ENCODE results near the gene ERBB3.
"Not testable (repeated sequence)": the region's sequence is repeated elsewhere in the genome, so short reads cannot be mapped to it uniquely, and the experiment has no call there.

ERBB3 gene

DNA sequence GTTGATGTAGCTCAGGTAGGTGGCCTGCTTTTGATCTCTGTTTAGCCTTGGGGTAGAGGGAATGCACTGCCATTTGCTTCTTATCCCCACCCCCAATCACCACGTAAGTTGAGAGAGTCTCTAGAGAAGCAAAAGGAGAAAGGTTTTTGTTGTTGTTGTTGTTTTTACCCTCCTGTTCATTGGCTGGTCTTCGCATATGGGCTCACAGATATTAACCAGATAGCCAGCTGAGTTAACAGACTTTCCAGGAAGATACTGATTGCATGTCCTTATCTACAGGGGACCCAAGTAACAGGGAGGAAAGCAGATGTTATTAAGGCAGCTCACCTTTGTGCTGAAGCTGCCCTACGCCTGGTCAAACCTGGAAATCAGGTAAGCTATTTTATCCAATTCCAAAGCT, 27.3 kb downstream of the ERBB3 start:
- FAIRE-seq: no peak
- no peak for DNase-seq (ENCODE audit: extremely low spot score, insufficient read length, low read depth)

DNA sequence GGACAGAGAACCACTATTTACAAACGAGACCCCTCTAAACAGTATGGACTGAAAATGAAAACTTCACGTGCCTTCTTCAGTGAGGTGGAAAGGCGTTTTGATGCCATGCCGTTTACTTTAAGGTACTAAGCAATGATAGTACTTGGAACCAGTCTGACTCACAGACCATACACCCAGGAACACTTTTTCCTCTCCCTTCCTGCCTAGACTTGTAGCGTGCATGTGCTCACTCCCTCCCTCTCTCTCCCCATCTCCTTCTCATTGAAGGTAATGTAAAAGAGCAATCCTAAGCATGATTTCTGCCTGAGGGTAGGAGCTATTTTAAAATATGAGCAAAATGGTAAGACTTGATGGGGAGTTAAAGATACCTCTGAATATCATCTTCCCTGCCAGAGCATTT, 30.6 kb downstream of the ERBB3 start:
- DNase-seq (ENCODE audit: extremely low spot score, insufficient read length, low read depth) (no peak), FAIRE-seq (no peak)

DNA sequence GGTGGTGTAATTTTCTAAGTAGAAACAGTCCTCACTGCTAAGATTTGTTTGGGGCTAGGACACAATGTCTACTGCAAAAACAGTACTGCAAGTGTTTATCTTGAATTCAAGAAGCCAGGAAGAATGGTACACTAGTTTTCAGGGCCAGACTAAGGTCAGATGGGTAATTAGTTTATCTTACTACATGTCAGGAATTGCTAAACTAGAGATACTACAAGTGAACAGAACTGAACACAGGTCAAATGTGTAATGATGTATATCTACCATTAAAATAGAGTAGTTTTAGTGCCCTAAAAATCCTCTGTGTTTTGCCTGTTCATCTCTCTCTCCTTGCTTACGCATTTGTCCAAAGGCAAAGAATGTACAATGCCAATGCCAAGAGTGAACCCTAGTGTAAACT, 34.1 kb downstream of the ERBB3 start:
- DNase-seq (ENCODE audit: extremely low spot score, insufficient read length, low read depth) (no peak), FAIRE-seq (no peak)

DNA sequence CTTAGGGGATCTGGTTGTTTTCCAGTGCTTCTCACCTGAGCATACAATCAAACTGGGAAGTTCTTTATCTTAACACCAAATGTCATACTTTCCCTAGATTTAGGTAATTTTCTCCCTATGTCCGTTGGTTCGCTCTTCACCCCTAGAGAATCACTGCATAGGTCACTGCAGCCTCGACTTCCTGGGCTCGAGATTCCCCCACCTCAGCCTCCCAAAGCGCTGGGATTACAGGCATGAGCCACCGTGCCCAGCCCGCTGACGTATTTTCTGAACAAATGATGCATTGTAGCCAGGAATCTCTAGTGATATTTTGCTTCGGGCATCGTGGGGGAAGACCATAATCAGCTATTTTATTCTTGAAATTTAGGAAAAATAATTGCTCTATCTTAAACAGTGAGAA, 35.4 kb downstream of the ERBB3 start:
- FAIRE-seq: no peak
- DNase-seq (ENCODE audit: extremely low spot score, insufficient read length, low read depth): no peak

DNA sequence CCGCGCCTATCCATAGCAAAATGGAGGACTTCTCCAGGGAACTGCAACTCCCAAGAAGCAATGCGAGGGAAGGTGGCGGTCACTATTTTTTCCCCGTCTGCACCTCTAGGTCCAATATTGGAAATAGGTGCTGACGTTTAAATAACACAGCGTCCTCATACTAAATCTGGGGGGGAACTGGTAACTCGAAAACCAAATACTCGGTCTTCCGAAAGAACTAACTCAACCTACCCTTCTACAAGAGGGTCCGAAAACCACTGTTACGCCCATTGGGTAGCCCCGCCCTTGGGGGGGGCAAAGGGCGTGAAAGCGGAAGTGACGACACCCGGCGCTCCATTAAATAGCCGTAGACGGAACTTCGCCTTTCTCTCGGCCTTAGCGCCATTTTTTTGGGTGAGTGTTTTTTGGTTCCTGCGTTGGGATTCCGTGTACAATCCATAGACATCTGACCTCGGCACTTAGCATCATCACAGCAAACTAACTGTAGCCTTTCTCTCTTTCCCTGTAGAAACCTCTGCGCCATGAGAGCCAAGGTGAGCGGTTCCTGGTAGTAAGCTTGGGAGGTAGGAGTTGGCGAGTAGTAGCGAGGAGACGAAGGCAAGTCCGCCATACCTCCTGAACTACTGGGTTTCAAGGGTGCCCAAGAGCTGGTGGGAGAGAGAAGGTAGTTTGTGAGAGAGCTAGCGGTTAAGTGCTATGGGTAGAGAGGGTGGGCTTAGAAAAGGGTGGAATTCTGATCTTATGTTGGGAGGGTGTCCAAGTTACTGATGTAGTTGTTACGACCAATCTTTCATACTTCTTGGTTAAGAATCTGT, 36.5 kb downstream of the ERBB3 start, which contains the start of gene RPL41:
TSS of gene RPL41 (plus strand) at position 367 of the 815 bp plus-strand sequence.
- peak; percentile 94 for FAIRE-seq
- DNase-seq (ENCODE audit: extremely low spot score, insufficient read length, low read depth): peak; percentile 62

DNA sequence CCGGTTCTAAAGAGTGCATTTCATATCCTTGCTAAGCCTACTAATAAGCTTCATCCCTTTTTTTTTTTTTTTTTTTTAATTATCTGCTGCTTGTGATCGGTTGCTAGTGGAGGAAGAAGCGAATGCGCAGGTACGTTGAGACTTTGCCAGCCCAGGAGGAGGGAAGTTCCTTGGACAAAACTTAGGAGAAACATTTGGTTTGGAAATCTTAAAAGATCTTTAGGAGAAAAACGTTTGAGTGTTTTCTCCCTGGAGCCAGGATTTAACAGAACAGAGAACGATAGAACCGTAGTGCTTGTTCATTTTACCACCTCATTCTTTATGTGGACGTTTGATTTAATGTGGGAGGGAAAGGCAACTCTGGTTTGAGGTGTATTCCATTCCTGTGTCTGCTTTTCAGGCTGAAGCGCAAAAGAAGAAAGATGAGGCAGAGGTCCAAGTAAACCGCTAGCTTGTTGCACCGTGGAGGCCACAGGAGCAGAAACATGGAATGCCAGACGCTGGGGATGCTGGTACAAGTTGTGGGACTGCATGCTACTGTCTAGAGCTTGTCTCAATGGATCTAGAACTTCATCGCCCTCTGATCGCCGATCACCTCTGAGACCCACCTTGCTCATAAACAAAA, 37.2 kb downstream of the ERBB3 start:
- not testable (repeated sequence) for DNase-seq (ENCODE audit: extremely low spot score, insufficient read length, low read depth); FAIRE-seq

DNA sequence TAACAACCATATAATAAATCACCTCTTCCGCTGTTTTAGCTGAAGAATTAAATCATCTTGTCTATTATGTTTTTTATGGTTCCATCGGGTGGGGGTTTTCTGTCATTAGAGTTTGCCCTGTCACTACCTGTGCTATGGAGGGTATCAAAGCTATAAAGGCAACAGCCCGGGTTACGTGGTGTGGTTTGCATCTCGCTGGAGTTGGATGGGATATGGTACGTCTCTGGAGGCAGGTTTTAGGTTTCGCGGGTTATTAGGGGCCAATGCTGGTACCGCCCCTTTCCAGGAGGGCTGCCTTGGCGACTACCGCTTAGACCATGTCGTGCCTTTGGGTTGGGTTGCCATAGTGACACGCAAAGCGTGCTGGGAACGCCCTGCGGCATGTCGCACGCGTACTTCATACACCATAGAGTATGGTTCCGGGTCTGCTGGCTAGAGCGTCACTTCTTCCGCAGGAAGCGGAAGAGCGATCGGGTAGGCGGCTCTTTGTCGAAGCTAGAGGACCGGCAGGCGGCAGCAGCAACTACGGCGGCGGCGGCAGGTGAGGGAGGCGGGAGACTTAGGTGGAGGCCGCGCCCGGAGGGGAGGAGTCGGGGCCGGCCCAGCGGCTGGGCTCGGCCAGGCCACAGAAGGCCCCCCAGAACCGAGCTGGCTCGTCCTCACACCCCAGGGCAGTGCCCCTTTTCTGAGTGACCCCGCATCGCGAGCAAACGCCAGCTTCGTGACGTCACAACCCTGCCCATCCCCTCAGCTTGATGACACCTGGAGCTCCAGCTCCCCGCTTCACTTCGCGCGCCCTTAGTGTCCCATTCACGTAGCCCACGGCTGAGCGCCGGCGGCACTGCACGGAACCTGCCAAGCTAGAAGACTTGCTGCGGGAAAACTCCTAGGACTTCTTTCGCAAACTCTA, 38.1 kb downstream of the ERBB3 start, which contains the start of gene ZC3H10:
TSS of gene ZC3H10 (plus strand) at position 489 of the 910 bp plus-strand sequence. CDS start 2,297 bp downstream, outside the sequence.
- peak; percentile 98 for FAIRE-seq
- DNase-seq (ENCODE audit: extremely low spot score, insufficient read length, low read depth): peak; percentile 82

DNA sequence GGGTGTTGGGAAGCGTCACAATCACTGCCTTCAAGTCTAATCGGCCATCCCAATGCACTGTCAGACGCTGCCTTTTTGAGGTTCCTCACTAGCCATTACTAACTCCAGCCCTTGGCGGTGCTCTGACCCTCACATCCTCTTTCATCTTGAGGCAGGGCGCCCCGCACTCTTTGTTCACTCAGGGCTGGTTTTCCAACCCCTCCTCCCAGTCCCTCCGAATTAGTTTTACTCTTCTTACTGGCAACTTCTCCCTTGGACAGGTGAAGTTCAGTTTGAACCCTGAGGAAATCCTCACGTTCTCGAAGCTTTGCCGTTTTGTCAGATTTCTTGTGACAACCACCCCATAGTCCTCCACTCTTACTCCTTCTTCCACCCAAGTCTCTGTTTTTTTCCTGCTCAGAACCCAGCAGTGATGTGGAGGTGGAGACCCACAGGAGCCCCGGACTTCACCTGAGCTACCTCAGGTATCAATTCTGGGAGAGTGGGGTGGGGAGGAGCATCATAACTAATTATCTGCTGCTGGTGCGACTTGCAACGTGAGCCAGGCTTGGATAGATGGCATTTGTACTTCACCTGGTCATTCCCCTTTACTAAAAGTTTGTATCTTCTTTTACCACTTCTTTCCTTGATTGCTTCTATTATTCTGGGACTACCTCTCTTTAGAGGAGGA, 38.9 kb downstream of the ERBB3 start:
- FAIRE-seq (no peak), DNase-seq (ENCODE audit: extremely low spot score, insufficient read length, low read depth) (no peak)

GRCh38 chr12:56119361-56119796, 39.4 kb downstream of the ERBB3 start:
- DNase-seq (ENCODE audit: extremely low spot score, insufficient read length, low read depth) (peak; percentile 40), FAIRE-seq (peak; percentile 67)

DNA sequence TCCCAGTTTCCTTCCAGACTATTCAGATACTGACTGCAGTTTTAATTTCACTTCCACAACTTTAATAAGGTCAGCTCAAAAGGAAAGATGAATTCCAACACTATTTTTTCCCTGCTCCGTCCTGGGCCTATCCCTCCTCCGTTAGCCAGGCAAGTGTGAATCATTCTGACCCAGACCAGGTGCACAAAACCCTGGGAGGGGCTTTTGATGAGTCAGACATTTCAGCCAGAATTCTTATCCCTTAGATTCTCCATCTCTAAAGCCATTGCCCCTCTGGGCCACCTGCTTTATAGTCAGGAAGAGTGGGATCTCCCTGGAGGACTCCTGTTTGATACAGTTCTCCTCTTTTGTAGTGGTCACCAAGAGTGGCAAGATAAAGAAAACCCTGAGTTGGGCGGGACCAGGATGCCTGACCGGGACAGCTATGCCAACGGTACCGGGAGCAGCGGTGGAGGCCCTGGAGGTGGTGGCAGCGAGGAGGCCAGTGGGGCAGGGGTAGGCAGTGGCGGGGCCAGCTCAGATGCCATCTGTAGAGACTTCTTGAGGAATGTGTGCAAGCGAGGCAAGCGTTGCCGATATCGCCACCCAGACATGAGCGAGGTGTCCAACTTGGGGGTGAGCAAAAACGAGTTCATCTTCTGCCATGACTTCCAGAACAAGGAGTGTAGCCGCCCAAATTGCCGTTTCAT, 40.3 kb downstream of the ERBB3 start:
- FAIRE-seq: no peak

GRCh38 chr12:56121204-56121870, 41.4 kb downstream of the ERBB3 start:
- no peak for DNase-seq (ENCODE audit: extremely low spot score, insufficient read length, low read depth)
- no peak for FAIRE-seq

More for the DNA sequence above, 40.3 kb downstream of the ERBB3 start:
- no peak for DNase-seq (ENCODE audit: extremely low spot score, insufficient read length, low read depth)

- DNase-seq (ENCODE audit: extremely low spot score, insufficient read length, low read depth) (no peak), FAIRE-seq (no peak)
Observed at GRCh38 chr12:56122637-56123036, 42.7 kb downstream of the ERBB3 start.

DNA sequence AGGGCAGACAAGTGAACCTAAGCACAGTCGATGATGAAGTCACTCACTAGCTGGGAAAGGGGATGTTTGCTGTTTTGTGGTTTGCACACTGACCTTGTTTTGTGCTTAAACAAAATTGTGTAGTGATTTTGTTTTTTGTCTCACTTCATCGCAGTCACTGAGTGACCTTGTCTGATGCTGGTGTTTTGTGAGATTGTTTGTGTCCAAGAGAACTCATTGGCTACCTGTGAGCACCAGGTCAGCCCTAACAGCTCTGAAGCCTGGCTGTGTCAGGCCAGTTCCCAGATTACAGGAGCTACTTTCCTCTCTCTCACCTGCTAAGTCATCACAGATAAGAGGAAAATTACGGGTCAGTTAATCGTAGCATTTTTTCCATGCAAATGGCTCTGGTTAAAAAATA, 44.2 kb downstream of the ERBB3 start:
- DNase-seq (ENCODE audit: extremely low spot score, insufficient read length, low read depth): no peak
- FAIRE-seq: no peak

GRCh38 chr12:56126732-56127239, 46.8 kb downstream of the ERBB3 start:
- no peak for FAIRE-seq

GRCh38 chr12:56127485-56127887, 47.5 kb downstream of the ERBB3 start:
- no peak for FAIRE-seq
- no peak for DNase-seq (ENCODE audit: extremely low spot score, insufficient read length, low read depth)

More at GRCh38 chr12:56126732-56127239, 46.8 kb downstream of the ERBB3 start:
- DNase-seq (ENCODE audit: extremely low spot score, insufficient read length, low read depth): no peak

GRCh38 chr12:56127888-56128669, 48.1 kb downstream of the ERBB3 start, which contains the start of gene ESYT1:
Gene ESYT1 (plus strand): TSS chr12:56128267. CDS start chr12:56128320, 53 bp downstream.
- DNase-seq (ENCODE audit: extremely low spot score, insufficient read length, low read depth) (peak; percentile 93), FAIRE-seq (peak; percentile 98)

GRCh38 chr12:56128670-56129205, 48.8 kb downstream of the ERBB3 start:
- DNase-seq (ENCODE audit: extremely low spot score, insufficient read length, low read depth) (no peak), FAIRE-seq (no peak)

Data from GM18507 (cell line).